DOHH2 (cell line): ENCODE results near the gene ATG9B.

ENCODE experiments used
- H3F3A ChIP-seq: fragments of 200-600 bp; sonication (generic), shearing (Covaris generic); 2 replicates; pipeline ENCODE4 v1.6.0; 2016; ENCODE audit warnings: antibody characterized with exemption, mild to moderate bottlenecking; ENCODE audit not compliant: control insufficient read depth, insufficient read depth
- H3K27ac ChIP-seq: fragments of 200-600 bp; sonication (generic); 2 replicates; pipeline ENCODE4 v1.5.1; 2014; ENCODE audit warnings: low read depth, mild to moderate bottlenecking, low read length, moderate library complexity
- H3K27me3 ChIP-seq: fragments of 200-600 bp; sonication (generic); 2 replicates; pipeline ENCODE4 v1.6.1; 2014; ENCODE audit warnings: mild to moderate bottlenecking, low read length, mixed read lengths; ENCODE audit not compliant: control insufficient read depth
- H3K36me3 ChIP-seq: fragments of 200-600 bp; sonication (generic); 2 replicates; pipeline ENCODE4 v1.6.1; 2014; ENCODE audit warnings: mild to moderate bottlenecking, low read length, moderate library complexity, mixed read lengths; ENCODE audit not compliant: control insufficient read depth
- H3K4me1 ChIP-seq: fragments of 200-600 bp; sonication (generic); 2 replicates; pipeline ENCODE4 v1.6.1; 2014; ENCODE audit warnings: mild to moderate bottlenecking, low read length, mixed read lengths; ENCODE audit not compliant: control insufficient read depth
- H3K4me2 ChIP-seq: fragments of 200-600 bp; sonication (generic); 2 replicates; pipeline ENCODE4 v1.6.0; 2014; ENCODE audit warnings: mild to moderate bottlenecking, low read length, moderate library complexity
- H3K4me3 ChIP-seq: fragments of 200-600 bp; sonication (generic); 2 replicates; pipeline ENCODE4 v1.5.1; 2014; ENCODE audit warnings: mild to moderate bottlenecking, low read length, mixed read lengths
- H3K79me2 ChIP-seq: fragments of 200-600 bp; sonication (generic); 2 replicates; pipeline ENCODE4 v1.6.1; 2014; ENCODE audit warnings: mild to moderate bottlenecking, low read length, mixed read lengths; ENCODE audit not compliant: control insufficient read depth
- H3K9me2 ChIP-seq: fragments of 200-600 bp; sonication (generic); replicated peaks from 2 replicates; pipeline ENCODE4 v1.6.1; 2014; ENCODE audit warnings: mild to moderate bottlenecking, low read length, mixed read lengths; ENCODE audit not compliant: control insufficient read depth
- H3K9me3 ChIP-seq: fragments of 200-600 bp; sonication (generic); 2 replicates; pipeline ENCODE4 v1.6.1; 2014; ENCODE audit warnings: antibody characterized with exemption, low read length, mixed read lengths; ENCODE audit not compliant: control insufficient read depth, insufficient read depth
- H4K20me1 ChIP-seq: fragments of 200-600 bp; sonication (generic); 2 replicates; pipeline ENCODE4 v1.6.0; 2014; ENCODE audit warnings: low read depth, mild to moderate bottlenecking, antibody characterized with exemption, low read length, moderate library complexity; ENCODE audit not compliant: control insufficient read depth, insufficient read depth
- EZH2phosphoT487 ChIP-seq: fragments of 200-600 bp; sonication (generic); IDR thresholded peaks from 2 replicates; pipeline ENCODE4 v1.6.1; 2017; ENCODE audit warnings: borderline replicate concordance, mild to moderate bottlenecking, antibody characterized with exemption, low read length, moderate library complexity, mixed read lengths
- TF ChIP-seq, protein P1 (sequence below): fragments of 200-600 bp; sonication (generic); IDR thresholded peaks from one replicate; pipeline ENCODE4 v1.5.1; 2014; ENCODE audit warnings: antibody characterized with exemption, mild to moderate bottlenecking, low read depth, low read length; ENCODE audit not compliant: poor library complexity, severe bottlenecking

The ATG9B gene

DNA sequence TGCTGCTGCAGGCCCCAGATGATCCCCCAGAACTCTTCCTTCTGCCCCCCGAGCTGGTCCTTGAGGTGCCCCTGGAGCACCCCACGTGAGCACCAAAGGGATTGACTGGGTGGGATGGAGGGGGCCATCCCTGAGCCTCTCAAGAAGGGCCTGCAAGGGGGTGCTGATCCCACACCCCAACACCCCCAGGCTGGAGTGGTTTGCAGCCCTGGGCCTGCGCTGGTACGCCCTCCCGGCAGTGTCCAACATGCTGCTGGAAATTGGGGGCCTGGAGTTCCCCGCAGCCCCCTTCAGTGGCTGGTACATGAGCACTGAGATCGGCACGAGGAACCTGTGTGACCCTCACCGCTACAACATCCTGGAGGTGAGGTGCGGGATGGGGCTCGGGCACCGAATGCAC lies 25.3 kb downstream of the ATG9B start:
- H3K4me3 ChIP-seq, result no peak overlapping the region
- no peak overlapping the region for H3K4me2 ChIP-seq
- no peaks in the 10 kb centered on the region for H3K36me3 ChIP-seq
- peaks cover 9% of the 10 kb centered on the region for H3K4me1 ChIP-seq
- no peaks in the 10 kb centered on the region for H3F3A ChIP-seq
- H3K9me2 ChIP-seq, result no peaks in the 10 kb centered on the region
- no peaks in the 10 kb centered on the region for H3K9me3 ChIP-seq
- peaks cover 5% of the 10 kb centered on the region; the same call in 1 of the 2 replicates for H3K27me3 ChIP-seq
- no peaks in the 10 kb centered on the region for H3K79me2 ChIP-seq
- H4K20me1 ChIP-seq, result no peaks in the 10 kb centered on the region; the same call in 1 of the 2 replicates
- H3K27ac ChIP-seq, result no peak overlapping the region
- TF ChIP-seq, protein P1, sequence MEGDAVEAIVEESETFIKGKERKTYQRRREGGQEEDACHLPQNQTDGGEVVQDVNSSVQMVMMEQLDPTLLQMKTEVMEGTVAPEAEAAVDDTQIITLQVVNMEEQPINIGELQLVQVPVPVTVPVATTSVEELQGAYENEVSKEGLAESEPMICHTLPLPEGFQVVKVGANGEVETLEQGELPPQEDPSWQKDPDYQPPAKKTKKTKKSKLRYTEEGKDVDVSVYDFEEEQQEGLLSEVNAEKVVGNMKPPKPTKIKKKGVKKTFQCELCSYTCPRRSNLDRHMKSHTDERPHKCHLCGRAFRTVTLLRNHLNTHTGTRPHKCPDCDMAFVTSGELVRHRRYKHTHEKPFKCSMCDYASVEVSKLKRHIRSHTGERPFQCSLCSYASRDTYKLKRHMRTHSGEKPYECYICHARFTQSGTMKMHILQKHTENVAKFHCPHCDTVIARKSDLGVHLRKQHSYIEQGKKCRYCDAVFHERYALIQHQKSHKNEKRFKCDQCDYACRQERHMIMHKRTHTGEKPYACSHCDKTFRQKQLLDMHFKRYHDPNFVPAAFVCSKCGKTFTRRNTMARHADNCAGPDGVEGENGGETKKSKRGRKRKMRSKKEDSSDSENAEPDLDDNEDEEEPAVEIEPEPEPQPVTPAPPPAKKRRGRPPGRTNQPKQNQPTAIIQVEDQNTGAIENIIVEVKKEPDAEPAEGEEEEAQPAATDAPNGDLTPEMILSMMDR, result no peak
- TF ChIP-seq EZH2phosphoT487, result no peak

DNA sequence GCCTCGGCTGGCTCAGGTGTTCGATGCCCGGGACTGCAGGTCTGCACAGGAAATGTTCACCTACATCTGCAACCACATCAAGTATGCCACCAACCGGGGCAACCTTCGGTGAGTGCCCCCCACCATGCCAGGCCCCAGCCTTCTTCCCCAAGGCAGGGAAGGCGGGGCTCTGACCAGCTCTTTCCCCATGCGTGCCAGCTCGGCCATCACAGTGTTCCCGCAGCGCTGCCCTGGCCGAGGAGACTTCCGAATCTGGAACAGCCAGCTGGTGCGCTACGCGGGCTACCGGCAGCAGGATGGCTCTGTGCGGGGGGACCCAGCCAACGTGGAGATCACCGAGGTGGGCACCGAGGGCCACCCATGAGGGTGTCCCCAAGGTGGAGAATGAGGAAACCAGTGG lies 26.0 kb downstream of the ATG9B start:
- TF ChIP-seq, protein P1, result no peak
- TF ChIP-seq EZH2phosphoT487, result no peak
- H3F3A ChIP-seq, result no peaks in the 10 kb centered on the region
- no peaks in the 10 kb centered on the region; the same call in 1 of the 2 replicates for H4K20me1 ChIP-seq
- H3K36me3 ChIP-seq, result no peaks in the 10 kb centered on the region
- peaks cover 9% of the 10 kb centered on the region for H3K4me1 ChIP-seq
- no peak overlapping the region for H3K27ac ChIP-seq
- no peak overlapping the region for H3K4me3 ChIP-seq
- H3K79me2 ChIP-seq, result no peaks in the 10 kb centered on the region
- peaks cover 5% of the 10 kb centered on the region; the same call in 1 of the 2 replicates for H3K27me3 ChIP-seq
- no peaks in the 10 kb centered on the region for H3K9me3 ChIP-seq
- no peaks in the 10 kb centered on the region for H3K9me2 ChIP-seq
- H3K4me2 ChIP-seq, result no peak overlapping the region

DNA sequence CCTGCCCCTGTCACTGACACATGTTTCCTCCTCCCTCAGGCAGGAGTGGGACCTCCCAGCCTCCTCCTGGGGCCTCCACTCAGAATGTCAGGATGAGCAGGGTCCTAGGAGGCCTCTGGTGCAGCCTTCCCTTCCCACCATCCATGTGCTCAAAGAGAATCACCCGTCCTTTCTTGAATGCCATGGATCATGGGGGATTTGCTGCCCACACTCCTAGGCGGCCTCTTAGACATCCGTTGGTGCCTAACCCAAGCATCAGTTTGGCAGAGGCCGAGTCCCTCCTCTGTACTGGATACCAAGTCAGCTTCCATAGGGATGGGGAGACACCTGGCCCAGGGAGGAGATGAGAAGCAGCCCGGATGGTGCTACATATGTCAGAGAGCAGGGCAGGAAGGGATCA lies 26.5 kb downstream of the ATG9B start:
- no peak overlapping the region for H3K27ac ChIP-seq
- no peaks in the 10 kb centered on the region for H3F3A ChIP-seq
- H3K4me3 ChIP-seq, result no peak overlapping the region
- H3K4me1 ChIP-seq, result peaks cover 9% of the 10 kb centered on the region
- TF ChIP-seq, protein P1, result no peak
- TF ChIP-seq EZH2phosphoT487, result no peak
- no peaks in the 10 kb centered on the region; the same call in 1 of the 2 replicates for H4K20me1 ChIP-seq
- peaks cover 5% of the 10 kb centered on the region; the same call in 1 of the 2 replicates for H3K27me3 ChIP-seq
- no peaks in the 10 kb centered on the region for H3K79me2 ChIP-seq
- H3K9me3 ChIP-seq, result no peaks in the 10 kb centered on the region
- H3K36me3 ChIP-seq, result no peaks in the 10 kb centered on the region
- no peaks in the 10 kb centered on the region for H3K9me2 ChIP-seq
- H3K4me2 ChIP-seq, result no peak overlapping the region
